OCI-LY3 (cell line): ENCODE results near the gene MAP2.
"Not testable (repeated sequence)": the region's sequence is repeated elsewhere in the genome, so short reads cannot be mapped to it uniquely, and the experiment has no call there.

ENCODE experiments used
- H2AFZ ChIP-seq: fragments of 200-600, 300-600 bp; shearing (Covaris generic); 2 replicates; pipeline ENCODE4 v1.6.0; 2014; ENCODE audit warnings: antibody characterized with exemption, low read depth, low read length
- H3K27ac ChIP-seq: fragments of 200-600, 300-600 bp; sonication (generic); 2 replicates; pipeline ENCODE4 v1.5.1; 2014; ENCODE audit warnings: mild to moderate bottlenecking, low read length, moderate library complexity, mixed read lengths
- H3K27me3 ChIP-seq: fragments of 200-600, 300-600 bp; sonication (generic); 2 replicates; pipeline ENCODE4 v1.6.1; 2014; ENCODE audit warnings: low read depth, low read length, mixed read lengths
- H3K36me3 ChIP-seq: fragments of 200-600, 300-600 bp; sonication (generic); replicated peaks from 2 replicates; pipeline ENCODE3; 2014; ENCODE audit warnings: low read depth, low read length, mixed read lengths
- H3K4me1 ChIP-seq: fragments of 300-600, 200-600 bp; sonication (generic); 2 replicates; pipeline ENCODE4 v1.6.1; 2014; ENCODE audit warnings: low read length, mixed read lengths
- H3K4me2 ChIP-seq: fragments of 200-600, 300-600 bp; sonication (generic); 2 replicates; pipeline ENCODE4 v1.6.1; 2014; ENCODE audit warnings: low read length, mixed read lengths
- H3K4me3 ChIP-seq: fragments of 300-600, 200-600 bp; sonication (generic); 2 replicates; pipeline ENCODE4 v1.5.1; 2014; ENCODE audit warnings: antibody characterized with exemption, mild to moderate bottlenecking, low read length, moderate library complexity
- H3K79me2 ChIP-seq: fragments of 300-600, 200-600 bp; shearing (Covaris generic); 2 replicates; pipeline ENCODE4 v1.6.1; 2014; ENCODE audit warnings: mild to moderate bottlenecking, low read length, mixed read lengths
- H3K9ac ChIP-seq: fragments of 300-600, 200-600 bp; shearing (Covaris generic); 2 replicates; pipeline ENCODE4 v1.6.0; 2014; ENCODE audit warnings: mild to moderate bottlenecking, low read length, moderate library complexity
- H3K9me3 ChIP-seq: fragments of 200-600, 300-600 bp; shearing (Covaris generic); 2 replicates; pipeline ENCODE4 v1.6.1; 2014; ENCODE audit warnings: low read length, mixed read lengths; ENCODE audit not compliant: insufficient read depth
- H4K20me1 ChIP-seq: fragments of 200-600, 300-600 bp; sonication (generic); 2 replicates; pipeline ENCODE4 v1.6.1; 2016; ENCODE audit warnings: low read length, mixed read lengths; ENCODE audit not compliant: insufficient read depth
- EZH2phosphoT487 ChIP-seq: fragments of 200-600 bp; shearing (Covaris generic); IDR thresholded peaks from 2 replicates; pipeline ENCODE4 v1.6.1; 2018; ENCODE audit warnings: antibody characterized with exemption, mixed run types, low read depth
- TF ChIP-seq, protein P1 (sequence below): fragments of 200-600, 300-600 bp; sonication (generic); IDR thresholded peaks from 2 replicates; pipeline ENCODE4 v1.5.1; 2014; ENCODE audit warnings: antibody characterized with exemption, low read length, low read depth

Gene MAP2

DNA sequence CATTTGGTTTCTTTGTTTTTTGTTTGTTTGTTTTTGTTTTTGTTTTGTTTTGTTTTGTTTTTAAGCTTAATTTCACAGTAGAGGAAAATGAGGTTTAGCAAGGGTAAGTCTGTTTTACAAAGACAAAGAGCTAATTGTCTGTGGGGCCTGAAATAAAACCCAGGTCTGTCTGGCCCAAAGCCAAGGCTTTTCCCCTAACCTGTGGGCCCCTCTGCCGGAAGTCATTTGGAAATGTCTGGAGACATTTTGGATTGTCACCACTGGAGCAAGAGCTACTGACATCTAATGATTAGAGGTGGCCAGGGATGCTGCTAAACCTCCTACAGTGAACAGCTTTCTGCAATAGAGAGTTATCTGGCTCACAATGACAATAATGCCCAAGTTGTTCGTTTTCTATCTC is 167.2 kb downstream of the MAP2 start:
- no peaks in the 10 kb centered on the region for H3K79me2 ChIP-seq
- H3K9ac ChIP-seq: no peak overlapping the region
- H3K9me3 ChIP-seq: no peaks in the 10 kb centered on the region
- peaks cover 21% of the 10 kb centered on the region for H3K27me3 ChIP-seq
- no peak overlapping the region for H3K27ac ChIP-seq
- no peak overlapping the region for H2AFZ ChIP-seq
- peaks cover under 1% of the 10 kb centered on the region for H3K4me1 ChIP-seq
- TF ChIP-seq EZH2phosphoT487: no peak
- TF ChIP-seq, protein P1, sequence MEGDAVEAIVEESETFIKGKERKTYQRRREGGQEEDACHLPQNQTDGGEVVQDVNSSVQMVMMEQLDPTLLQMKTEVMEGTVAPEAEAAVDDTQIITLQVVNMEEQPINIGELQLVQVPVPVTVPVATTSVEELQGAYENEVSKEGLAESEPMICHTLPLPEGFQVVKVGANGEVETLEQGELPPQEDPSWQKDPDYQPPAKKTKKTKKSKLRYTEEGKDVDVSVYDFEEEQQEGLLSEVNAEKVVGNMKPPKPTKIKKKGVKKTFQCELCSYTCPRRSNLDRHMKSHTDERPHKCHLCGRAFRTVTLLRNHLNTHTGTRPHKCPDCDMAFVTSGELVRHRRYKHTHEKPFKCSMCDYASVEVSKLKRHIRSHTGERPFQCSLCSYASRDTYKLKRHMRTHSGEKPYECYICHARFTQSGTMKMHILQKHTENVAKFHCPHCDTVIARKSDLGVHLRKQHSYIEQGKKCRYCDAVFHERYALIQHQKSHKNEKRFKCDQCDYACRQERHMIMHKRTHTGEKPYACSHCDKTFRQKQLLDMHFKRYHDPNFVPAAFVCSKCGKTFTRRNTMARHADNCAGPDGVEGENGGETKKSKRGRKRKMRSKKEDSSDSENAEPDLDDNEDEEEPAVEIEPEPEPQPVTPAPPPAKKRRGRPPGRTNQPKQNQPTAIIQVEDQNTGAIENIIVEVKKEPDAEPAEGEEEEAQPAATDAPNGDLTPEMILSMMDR: no peak
- no peaks in the 10 kb centered on the region for H4K20me1 ChIP-seq
- H3K4me2 ChIP-seq: no peak overlapping the region
- no peak overlapping the region for H3K4me3 ChIP-seq
- H3K36me3 ChIP-seq: no peaks in the 10 kb centered on the region

DNA sequence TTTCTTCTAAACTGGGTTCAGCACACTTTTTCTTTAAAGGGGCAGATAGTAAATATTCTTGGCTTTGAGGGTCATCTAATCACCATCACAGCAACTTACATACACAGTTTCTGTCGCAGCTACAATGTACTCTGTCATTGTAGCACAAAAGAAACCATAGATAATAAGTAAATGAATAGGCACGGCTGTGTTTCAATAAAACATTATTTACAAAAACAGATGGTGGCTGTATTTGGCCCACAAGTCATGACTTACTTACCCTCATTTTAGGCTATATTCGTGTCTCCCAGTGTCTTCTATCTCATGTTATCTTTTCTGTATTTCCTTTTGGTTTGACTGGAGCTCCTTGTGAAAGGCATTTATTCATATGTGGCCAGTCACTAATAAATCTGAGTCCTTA is 168.3 kb downstream of the MAP2 start:
- Histone ChIP-seq H3K36me3 (no peaks in the 10 kb centered on the region), H3K27ac (no peak overlapping the region), H3K4me3 (no peak overlapping the region)

DNA sequence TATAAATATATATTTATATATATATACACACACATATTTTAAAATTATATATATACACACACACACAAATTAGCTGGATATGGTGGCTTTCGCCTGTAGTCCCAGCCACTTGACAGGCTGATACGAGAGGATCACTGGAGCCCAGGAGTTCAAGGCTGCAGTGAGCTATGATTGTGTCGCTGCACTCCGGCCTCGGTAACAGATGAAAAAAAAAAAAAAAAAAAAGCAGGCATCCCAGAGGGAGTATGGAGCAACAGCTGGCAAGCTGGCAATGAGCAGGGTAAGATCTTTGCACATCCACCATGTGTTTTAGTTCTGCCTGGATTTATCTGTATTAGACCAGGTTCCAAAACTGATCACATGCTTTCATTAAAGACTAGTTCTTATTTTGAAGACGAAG is 170.1 kb downstream of the MAP2 start:
- H3K27ac ChIP-seq: no peak overlapping the region
- no peak overlapping the region for H3K9ac ChIP-seq
- H4K20me1 ChIP-seq: no peaks in the 10 kb centered on the region
- H3K36me3 ChIP-seq: no peaks in the 10 kb centered on the region
- H3K4me1 ChIP-seq: no peaks in the 10 kb centered on the region
- no peak overlapping the region for H2AFZ ChIP-seq
- H3K9me3 ChIP-seq: no peaks in the 10 kb centered on the region
- no peaks in the 10 kb centered on the region for H3K27me3 ChIP-seq
- no peak overlapping the region for H3K4me2 ChIP-seq
- no peaks in the 10 kb centered on the region for H3K79me2 ChIP-seq
- H3K4me3 ChIP-seq: no peak overlapping the region
- TF ChIP-seq, protein P1: no peak
- TF ChIP-seq EZH2phosphoT487: no peak

More for the DNA sequence above, 168.3 kb downstream of the MAP2 start:
- H3K4me1 ChIP-seq: no peaks in the 10 kb centered on the region
- no peaks in the 10 kb centered on the region for H3K79me2 ChIP-seq
- peaks cover 11% of the 10 kb centered on the region for H3K27me3 ChIP-seq
- no peak for TF ChIP-seq EZH2phosphoT487
- TF ChIP-seq, protein P1: no peak
- H4K20me1 ChIP-seq: no peaks in the 10 kb centered on the region
- no peak overlapping the region for H3K4me2 ChIP-seq
- H3K9me3 ChIP-seq: no peaks in the 10 kb centered on the region
- no peak overlapping the region for H3K9ac ChIP-seq
- no peak overlapping the region for H2AFZ ChIP-seq

DNA sequence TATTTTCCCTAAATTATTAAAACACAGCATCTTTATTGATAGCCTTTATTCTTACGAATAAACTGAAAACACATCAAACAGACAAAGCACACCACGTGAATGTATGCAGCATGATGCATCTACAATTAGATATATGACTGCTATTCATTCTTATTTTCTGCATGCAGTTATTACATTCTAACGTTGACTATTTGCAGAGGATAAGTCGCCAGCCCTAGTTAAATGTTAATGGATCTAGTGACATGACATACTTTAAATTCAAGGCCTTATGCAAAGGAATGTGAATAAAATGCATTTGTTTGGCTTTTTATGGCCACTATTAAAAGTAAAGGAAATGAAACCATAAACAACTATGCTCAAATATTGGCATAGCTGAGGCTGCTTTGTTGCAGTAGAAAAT is 172.4 kb downstream of the MAP2 start:
- Histone ChIP-seq H3K9me3 (no peaks in the 10 kb centered on the region), H3K4me2 (no peak overlapping the region), H3K27ac (no peak overlapping the region), H3K4me1 (no peaks in the 10 kb centered on the region), H3K27me3 (no peaks in the 10 kb centered on the region), H3K79me2 (no peaks in the 10 kb centered on the region), H3K9ac (no peak overlapping the region), H3K4me3 (no peak overlapping the region), H2AFZ (no peak overlapping the region), H4K20me1 (no peaks in the 10 kb centered on the region), H3K36me3 (no peaks in the 10 kb centered on the region)
- no peak for TF ChIP-seq EZH2phosphoT487
- TF ChIP-seq, protein P1: no peak

DNA sequence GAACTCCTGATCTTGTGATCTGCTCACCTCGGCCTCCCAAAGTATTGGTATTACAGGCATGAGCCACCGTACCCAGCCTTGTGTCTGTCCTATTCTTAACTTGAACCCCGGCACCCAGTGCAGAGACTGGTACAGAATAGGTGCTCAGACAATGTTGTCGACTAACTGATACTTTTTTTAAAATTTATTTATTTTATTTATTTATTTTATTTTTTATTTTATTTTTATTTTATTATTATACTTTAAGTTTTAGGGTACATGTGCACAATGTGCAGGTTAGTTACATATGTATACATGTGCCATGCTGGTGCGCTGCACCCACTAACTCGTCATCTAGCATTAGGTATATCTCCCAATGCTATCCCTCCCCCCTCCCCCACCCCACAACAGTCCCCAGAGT is 174.4 kb downstream of the MAP2 start:
- H3K4me3 ChIP-seq, H3K9me3 ChIP-seq, H3K27me3 ChIP-seq, H4K20me1 ChIP-seq, H3K4me2 ChIP-seq, H2AFZ ChIP-seq, H3K9ac ChIP-seq, H3K36me3 ChIP-seq, H3K4me1 ChIP-seq, H3K27ac ChIP-seq, H3K79me2 ChIP-seq: not testable (repeated sequence)
